ENCODE measurements around the gene SORBS2.

SORBS2 gene

GRCh38 chr4:185734214-185734613, 77.8 kb downstream of the SORBS2 start:
- no peak for TF ChIP-seq EZH2phosphoT487 (IDR thresholded peaks at IDR 0.05; ENCODE audit: borderline replicate concordance)
- TF ChIP-seq CTCF (conservative IDR thresholded peaks at IDR 0.05; ENCODE audit: low read length), result no peak
- H3K36me3 ChIP-seq (ENCODE audit: insufficient read depth, low read length), result no peaks in the 10 kb centered on the region
- no peaks in the 10 kb centered on the region for H3F3A ChIP-seq (ENCODE audit: low read depth)
- no peak overlapping the region for H2AFZ ChIP-seq (ENCODE audit: low read length)
- H3K4me2 ChIP-seq (ENCODE audit: low read depth, low read length, poor library complexity, severe bottlenecking), result no peak overlapping the region
- H3K9ac ChIP-seq (ENCODE audit: low read depth, low read length, poor library complexity, severe bottlenecking), result no peak overlapping the region
- H3K27me3 ChIP-seq (ENCODE audit: insufficient read depth, low read length, poor library complexity, severe bottlenecking), result no peaks in the 10 kb centered on the region
- H3K79me2 ChIP-seq (ENCODE audit: insufficient read depth, low read length), result no peaks in the 10 kb centered on the region
- H3K9me3 ChIP-seq (ENCODE audit: insufficient read depth, low read depth, low read length), result no peaks in the 10 kb centered on the region
- no peaks in the 10 kb centered on the region for H3K9me2 ChIP-seq (replicated peaks; ENCODE audit: low read depth, low read length)
- H4K20me1 ChIP-seq (ENCODE audit: insufficient read depth, low read length, poor library complexity, severe bottlenecking), result no peaks in the 10 kb centered on the region
- H3K4me3 ChIP-seq (ENCODE audit: low read length, poor library complexity, severe bottlenecking), result no peak overlapping the region
- no peaks in the 10 kb centered on the region for H3K4me1 ChIP-seq (ENCODE audit: insufficient read depth, low read length, poor library complexity, severe bottlenecking)

GRCh38 chr4:185730849-185731608, 81.0 kb downstream of the SORBS2 start:
- H3K4me2 ChIP-seq (ENCODE audit: low read depth, low read length, poor library complexity, severe bottlenecking), result no peak overlapping the region

GRCh38 chr4:185730387-185730786, 81.6 kb downstream of the SORBS2 start:
- Histone ChIP-seq H3K27me3 (ENCODE audit: insufficient read depth, low read length, poor library complexity, severe bottlenecking) (no peaks in the 10 kb centered on the region), H2AFZ (ENCODE audit: low read length) (no peak overlapping the region), H3K4me2 (ENCODE audit: low read depth, low read length, poor library complexity, severe bottlenecking) (no peak overlapping the region), H4K20me1 (ENCODE audit: insufficient read depth, low read length, poor library complexity, severe bottlenecking) (no peaks in the 10 kb centered on the region), H3K9ac (ENCODE audit: low read depth, low read length, poor library complexity, severe bottlenecking) (no peak overlapping the region), H3K9me3 (ENCODE audit: insufficient read depth, low read depth, low read length) (no peaks in the 10 kb centered on the region), H3K36me3 (ENCODE audit: insufficient read depth, low read length) (no peaks in the 10 kb centered on the region), H3K4me3 (ENCODE audit: low read length, poor library complexity, severe bottlenecking) (no peak overlapping the region), H3K4me1 (ENCODE audit: insufficient read depth, low read length, poor library complexity, severe bottlenecking) (no peaks in the 10 kb centered on the region), H3K79me2 (ENCODE audit: insufficient read depth, low read length) (no peaks in the 10 kb centered on the region), H3K9me2 (replicated peaks; ENCODE audit: low read depth, low read length) (no peaks in the 10 kb centered on the region), H3F3A (ENCODE audit: low read depth) (no peaks in the 10 kb centered on the region)
- no peak for TF ChIP-seq CTCF (conservative IDR thresholded peaks at IDR 0.05; ENCODE audit: low read length)
- TF ChIP-seq EZH2phosphoT487 (IDR thresholded peaks at IDR 0.05; ENCODE audit: borderline replicate concordance), result no peak

More at GRCh38 chr4:185730849-185731608, 81.0 kb downstream of the SORBS2 start:
- H3K27me3 ChIP-seq (ENCODE audit: insufficient read depth, low read length, poor library complexity, severe bottlenecking), result no peaks in the 10 kb centered on the region
- no peak overlapping the region for H2AFZ ChIP-seq (ENCODE audit: low read length)
- H3K4me1 ChIP-seq (ENCODE audit: insufficient read depth, low read length, poor library complexity, severe bottlenecking), result no peaks in the 10 kb centered on the region
- H3K36me3 ChIP-seq (ENCODE audit: insufficient read depth, low read length), result no peaks in the 10 kb centered on the region
- H3K9me3 ChIP-seq (ENCODE audit: insufficient read depth, low read depth, low read length), result no peaks in the 10 kb centered on the region
- H3K79me2 ChIP-seq (ENCODE audit: insufficient read depth, low read length), result no peaks in the 10 kb centered on the region
- H3K9me2 ChIP-seq (replicated peaks; ENCODE audit: low read depth, low read length), result no peaks in the 10 kb centered on the region
- H3K9ac ChIP-seq (ENCODE audit: low read depth, low read length, poor library complexity, severe bottlenecking), result no peak overlapping the region
- H3K4me3 ChIP-seq (ENCODE audit: low read length, poor library complexity, severe bottlenecking), result no peak overlapping the region
- no peaks in the 10 kb centered on the region for H3F3A ChIP-seq (ENCODE audit: low read depth)
- no peaks in the 10 kb centered on the region for H4K20me1 ChIP-seq (ENCODE audit: insufficient read depth, low read length, poor library complexity, severe bottlenecking)
- TF ChIP-seq CTCF (conservative IDR thresholded peaks at IDR 0.05; ENCODE audit: low read length), result no peak
- no peak for TF ChIP-seq EZH2phosphoT487 (IDR thresholded peaks at IDR 0.05; ENCODE audit: borderline replicate concordance)

Data from Loucy (cell line).